ENCODE measurements around the gene ZFHX2. TPM values are rescaled to one million over a fixed set of nuclear protein-coding genes. Genes with fewer than 3 reads are reported as not detected.

ZFHX2 gene
- total RNA-seq, 1 donor = 0.36 TPM

DNA sequence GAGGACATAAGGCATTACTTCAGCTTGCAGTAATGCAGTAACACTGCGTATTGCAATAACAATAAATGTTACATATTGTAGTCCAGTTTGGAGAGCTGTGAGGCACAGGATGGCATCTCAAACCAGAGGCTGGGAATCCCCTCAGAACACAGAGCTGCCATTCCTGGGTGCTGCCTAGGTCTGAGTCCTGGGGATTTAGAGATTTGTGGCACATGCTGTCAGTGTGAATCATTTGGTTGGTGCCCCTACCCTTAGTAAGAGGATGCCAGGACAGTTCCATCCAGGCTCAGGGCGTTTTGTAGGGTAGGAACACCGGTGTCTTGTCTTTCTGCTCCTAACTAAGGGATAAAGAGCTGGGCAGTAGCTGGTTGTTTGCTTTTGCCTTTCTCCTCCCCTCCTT is 22.5 kb downstream of the ZFHX2 start:
- H3K4me3 ChIP-seq (ENCODE audit: low read depth, low read length) = no peak overlapping the region
- TF ChIP-seq, protein P1, sequence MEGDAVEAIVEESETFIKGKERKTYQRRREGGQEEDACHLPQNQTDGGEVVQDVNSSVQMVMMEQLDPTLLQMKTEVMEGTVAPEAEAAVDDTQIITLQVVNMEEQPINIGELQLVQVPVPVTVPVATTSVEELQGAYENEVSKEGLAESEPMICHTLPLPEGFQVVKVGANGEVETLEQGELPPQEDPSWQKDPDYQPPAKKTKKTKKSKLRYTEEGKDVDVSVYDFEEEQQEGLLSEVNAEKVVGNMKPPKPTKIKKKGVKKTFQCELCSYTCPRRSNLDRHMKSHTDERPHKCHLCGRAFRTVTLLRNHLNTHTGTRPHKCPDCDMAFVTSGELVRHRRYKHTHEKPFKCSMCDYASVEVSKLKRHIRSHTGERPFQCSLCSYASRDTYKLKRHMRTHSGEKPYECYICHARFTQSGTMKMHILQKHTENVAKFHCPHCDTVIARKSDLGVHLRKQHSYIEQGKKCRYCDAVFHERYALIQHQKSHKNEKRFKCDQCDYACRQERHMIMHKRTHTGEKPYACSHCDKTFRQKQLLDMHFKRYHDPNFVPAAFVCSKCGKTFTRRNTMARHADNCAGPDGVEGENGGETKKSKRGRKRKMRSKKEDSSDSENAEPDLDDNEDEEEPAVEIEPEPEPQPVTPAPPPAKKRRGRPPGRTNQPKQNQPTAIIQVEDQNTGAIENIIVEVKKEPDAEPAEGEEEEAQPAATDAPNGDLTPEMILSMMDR (IDR thresholded peaks at IDR 0.05; ENCODE audit: insufficient read depth, low read length) = no peak
- no peak for DNase-seq (ENCODE audit: low read depth)

DNA sequence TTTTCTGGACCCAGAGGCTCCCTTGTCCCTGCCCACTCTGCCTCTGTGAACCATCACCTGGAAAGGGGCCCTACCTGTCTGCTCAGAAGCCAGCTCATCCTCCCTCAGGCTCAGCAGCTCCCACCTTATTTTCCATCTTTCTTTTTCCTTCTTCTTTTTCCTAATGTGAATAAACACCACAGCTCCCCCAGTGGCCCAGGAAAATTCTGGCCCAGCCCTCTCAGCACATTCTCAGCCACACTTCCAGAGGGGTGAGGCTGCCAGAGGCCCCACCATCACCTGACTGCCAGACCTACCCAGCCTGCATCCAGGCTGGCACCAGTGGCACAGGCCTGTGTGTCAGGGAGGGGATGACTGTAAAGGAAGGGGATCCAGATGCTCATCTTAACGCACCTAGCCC is 23.0 kb downstream of the ZFHX2 start:
- DNase-seq (ENCODE audit: low read depth) = no peak
- TF ChIP-seq, protein P1 (IDR thresholded peaks at IDR 0.05; ENCODE audit: insufficient read depth, low read length) = peak; percentile 20
- no peak overlapping the region for H3K4me3 ChIP-seq (ENCODE audit: low read depth, low read length)

DNA sequence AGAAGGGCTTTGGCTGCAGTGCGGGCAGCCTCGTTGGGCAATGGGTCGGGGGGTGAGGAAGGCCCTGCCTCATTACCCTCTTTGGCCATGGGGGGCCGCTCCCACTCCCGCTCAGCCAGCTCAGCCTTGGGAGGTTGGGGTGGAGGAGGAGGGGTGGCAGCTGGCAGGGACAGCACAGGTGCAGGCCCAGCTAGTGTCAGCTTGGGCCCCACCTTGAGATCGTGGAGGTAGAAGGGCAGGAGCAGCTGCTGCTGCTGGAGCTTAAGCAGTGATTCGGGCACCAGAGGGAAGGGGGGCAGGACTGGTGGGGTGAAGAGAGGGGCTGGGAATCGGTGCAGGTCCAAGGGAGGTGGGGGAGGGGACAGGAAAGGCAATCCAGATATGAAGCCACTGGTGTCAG is 26.0 kb downstream of the ZFHX2 start:
- DNase-seq (ENCODE audit: low read depth) = no peak
- no peak overlapping the region for H3K4me3 ChIP-seq (ENCODE audit: low read depth, low read length)
- TF ChIP-seq, protein P1 (IDR thresholded peaks at IDR 0.05; ENCODE audit: insufficient read depth, low read length) = no peak

DNA sequence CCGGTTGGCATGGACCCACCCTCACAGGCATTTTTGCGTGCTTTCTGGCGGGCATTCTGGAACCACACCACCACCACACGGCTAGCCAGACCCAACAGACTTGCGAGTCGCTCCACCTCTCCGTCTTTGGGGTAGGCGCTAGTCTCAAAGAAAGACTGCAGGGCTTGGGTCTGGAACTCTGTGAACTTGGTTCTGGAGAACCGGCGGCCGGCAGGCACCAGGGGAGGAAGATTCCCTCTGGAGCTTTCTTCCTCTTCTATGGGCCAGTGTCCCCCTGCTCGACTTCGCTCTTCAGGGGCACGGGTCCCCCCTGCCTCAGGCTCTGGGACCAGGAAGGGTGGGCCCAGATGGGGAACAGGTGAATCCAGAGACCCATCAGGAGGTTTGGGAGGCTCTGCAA is 26.6 kb downstream of the ZFHX2 start:
- H3K4me3 ChIP-seq (ENCODE audit: low read depth, low read length) = no peak overlapping the region
- DNase-seq (ENCODE audit: low read depth) = no peak
- TF ChIP-seq, protein P1 (IDR thresholded peaks at IDR 0.05; ENCODE audit: insufficient read depth, low read length) = no peak

DNA sequence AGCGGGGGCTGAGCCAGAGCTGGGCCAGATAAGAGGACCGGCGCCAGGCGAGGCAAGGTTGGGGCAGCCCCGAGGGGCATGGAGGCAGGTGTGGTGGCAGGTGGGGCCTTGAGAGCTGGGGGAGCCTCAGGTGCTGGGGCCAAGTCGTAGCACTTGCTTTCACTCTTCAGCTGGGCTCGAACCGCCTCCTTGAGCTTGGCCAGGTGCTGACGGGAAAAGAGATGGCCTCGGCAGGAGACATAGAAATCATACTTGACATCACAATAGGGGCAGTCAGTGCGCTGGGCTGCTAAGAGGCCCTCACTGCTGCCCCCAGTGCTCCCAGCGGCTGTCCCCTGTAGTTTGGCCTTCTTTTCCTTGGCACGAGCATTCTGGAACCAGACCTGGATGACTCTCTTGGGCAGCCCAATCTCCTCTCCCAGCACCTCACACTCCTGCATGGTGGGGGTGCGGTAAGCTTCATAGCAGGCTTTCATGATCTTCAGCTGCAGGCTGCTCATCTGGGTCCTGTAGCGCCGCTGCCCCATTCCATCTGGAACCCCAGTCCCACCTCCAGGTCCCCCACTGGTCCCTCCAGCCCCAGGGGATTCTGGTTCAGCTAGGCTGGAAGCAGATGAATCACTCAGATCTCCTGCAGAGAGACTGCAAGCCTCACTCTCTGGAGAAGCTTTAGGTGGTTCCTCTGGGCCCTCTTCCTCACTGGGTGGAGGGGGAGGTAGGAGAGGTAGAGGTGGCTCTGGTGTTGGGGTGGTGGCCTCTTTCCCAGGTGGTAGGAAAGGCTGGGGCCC is 28.1 kb downstream of the ZFHX2 start:
- no peak for DNase-seq (ENCODE audit: low read depth)
- TF ChIP-seq, protein P1 (IDR thresholded peaks at IDR 0.05; ENCODE audit: insufficient read depth, low read length) = no peak
- H3K4me3 ChIP-seq (ENCODE audit: low read depth, low read length) = no peak overlapping the region

DNA sequence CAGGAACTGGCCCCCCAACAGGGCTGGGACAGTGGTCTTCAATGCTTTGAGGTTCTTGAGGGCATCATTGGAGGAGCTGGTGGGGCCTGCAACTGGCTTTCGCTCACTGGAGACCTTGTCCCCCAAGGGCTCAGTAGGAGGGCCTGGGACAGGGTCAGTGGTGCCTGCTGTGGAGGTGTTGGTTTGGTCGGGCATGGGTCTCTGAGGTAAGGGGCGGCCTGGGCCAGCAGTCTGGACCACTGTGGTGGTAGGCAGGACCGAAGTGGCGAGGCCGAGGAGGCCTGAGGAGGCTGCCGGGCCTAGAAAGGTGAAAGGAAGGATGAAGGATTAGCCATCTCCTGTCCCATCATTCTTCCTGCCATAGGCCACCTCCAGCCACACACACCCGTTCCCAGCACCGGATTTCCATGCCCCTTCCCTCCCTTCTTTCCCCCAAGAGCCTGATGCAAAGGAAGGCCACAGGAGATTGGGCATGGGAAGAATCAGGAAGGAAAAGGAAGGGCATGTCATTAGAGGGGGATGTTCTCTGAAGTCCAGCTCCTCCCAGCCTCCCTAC is 28.8 kb downstream of the ZFHX2 start:
- H3K4me3 ChIP-seq (ENCODE audit: low read depth, low read length) = no peak overlapping the region
- TF ChIP-seq, protein P1 (IDR thresholded peaks at IDR 0.05; ENCODE audit: insufficient read depth, low read length) = no peak
- no peak for DNase-seq (ENCODE audit: low read depth)

Data from fibroblast of the aortic adventitia (primary cell).